Lung microvascular endothelial cell (primary cell): ENCODE data around the gene KATNAL2. TPM values are rescaled to one million over a fixed set of nuclear protein-coding genes. Genes with fewer than 3 reads are reported as not detected.
"Not testable (repeated sequence)": the region's sequence is repeated elsewhere in the genome, so short reads cannot be mapped to it uniquely, and the experiment has no call there.

ENCODE experiments used
- DNase-seq, 2 donors: peaks; one replicate each; pipeline versions ENCODE4 v3.0.0 to v3.0.0-alpha.2; 2010; ENCODE audit warnings: low read depth in 2 of 2
- total RNA-seq: library from RNA; depleted of rRNA; stranded (reverse); fragments of >200 nt; gene quantifications from 2 replicates; pipeline ENCODE4 v1.2.1, GENCODE V29; 2014

Gene KATNAL2
- total RNA-seq, 1 donor from 2014 or later = 0.40 TPM

GRCh38 chr18:47032945-47033344, 115.5 kb downstream of the KATNAL2 start:
- DNase-seq = no peak

- not testable (repeated sequence) for DNase-seq
Measured at GRCh38 chr18:47034591-47034990, 117.2 kb downstream of the KATNAL2 start.

DNA sequence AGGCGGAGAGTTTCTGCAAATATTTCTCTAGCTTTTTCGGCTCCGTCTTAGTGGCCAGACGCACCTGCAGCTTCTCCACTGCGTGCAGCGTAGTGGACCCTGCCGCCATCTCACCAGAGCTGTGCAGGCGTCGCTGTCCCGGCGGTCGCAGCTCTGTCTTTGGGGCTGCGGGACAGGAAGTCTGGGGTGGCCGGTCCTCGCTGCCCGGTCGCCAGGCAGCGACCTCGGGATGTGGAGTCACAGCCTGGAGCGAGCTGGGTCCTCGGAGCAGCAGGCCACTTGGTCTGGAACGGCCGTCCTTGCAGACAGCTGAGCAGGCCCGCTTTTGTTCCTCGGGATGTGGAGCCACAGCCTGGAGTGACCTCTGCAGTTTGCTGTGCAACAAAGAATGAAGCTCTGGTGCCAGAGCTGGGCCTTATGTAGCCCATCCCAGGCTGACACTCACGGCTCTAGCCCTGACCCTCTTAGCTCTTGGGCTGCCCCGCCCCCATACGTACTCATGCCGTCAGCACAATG, 117.8 kb downstream of the KATNAL2 start, which contains the start of gene ELOA2:
Gene ELOA2, minus strand, starts transcription at position 466 of the 516 bp plus-strand sequence. Its CDS starts 357 bp downstream, at position 109.
- no peak for DNase-seq

GRCh38 chr18:47036298-47036874, 119.0 kb downstream of the KATNAL2 start:
- peak; percentile 43 to 44 for DNase-seq

DNA sequence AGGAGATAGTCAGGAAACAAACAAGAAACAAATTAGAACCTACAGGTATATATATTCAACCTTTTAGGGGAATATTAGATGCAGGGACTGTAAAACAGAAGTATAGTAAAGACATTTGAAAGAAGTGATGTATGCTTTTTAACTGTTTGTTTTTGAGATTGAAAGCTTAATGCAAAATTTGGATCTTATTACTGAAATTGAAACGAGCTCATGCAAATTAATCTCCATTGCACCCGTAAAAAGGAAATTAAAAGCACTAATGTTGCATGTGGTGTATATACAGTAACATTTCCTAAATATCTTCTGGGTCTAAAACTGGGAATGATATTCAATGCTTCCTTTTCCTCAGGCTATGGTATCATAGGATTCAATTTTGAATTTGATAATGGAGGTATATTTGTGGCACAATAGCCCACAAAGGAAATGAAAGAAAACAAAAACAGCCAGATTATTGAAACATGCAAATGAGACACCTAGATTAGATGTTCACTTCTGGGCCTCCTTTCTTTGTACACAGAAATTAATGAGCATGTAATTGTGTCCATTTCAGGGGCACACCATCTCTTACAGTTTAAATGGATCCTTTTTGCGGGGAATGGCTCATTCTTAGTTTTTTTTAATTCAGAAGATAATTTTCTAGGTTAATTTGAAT, 119.7 kb downstream of the KATNAL2 start:
- DNase-seq = no peak

DNA sequence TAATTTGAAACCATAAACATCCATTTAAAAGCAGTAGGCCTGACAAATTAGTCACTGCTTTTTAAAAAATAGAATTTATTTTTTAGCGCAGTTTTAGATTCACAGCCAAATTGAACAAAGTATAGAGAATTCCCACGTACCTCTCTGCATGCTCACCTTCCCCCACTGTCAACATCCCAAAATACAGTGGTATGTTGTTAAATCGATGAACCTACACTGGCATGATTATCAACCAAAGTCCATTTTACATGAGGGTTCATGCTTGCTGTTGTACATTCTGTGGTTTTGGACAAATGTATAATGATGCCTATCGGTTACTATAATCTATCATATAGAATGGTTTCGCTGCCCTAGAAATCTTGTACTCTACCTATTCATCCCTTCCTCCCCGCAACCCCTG, 123.6 kb downstream of the KATNAL2 start:
- DNase-seq = no peak

- DNase-seq = peak; percentile 61 to 69
Measured at GRCh38 chr18:47050468-47050867, 133.1 kb downstream of the KATNAL2 start.

GRCh38 chr18:47054369-47054768, 137.0 kb downstream of the KATNAL2 start:
- DNase-seq = no peak

- DNase-seq = peak; percentile 12 to 15
Measured at GRCh38 chr18:47062471-47062870, 145.1 kb downstream of the KATNAL2 start.

- no peak for DNase-seq
Measured at GRCh38 chr18:47063096-47063495, 145.7 kb downstream of the KATNAL2 start.

DNA sequence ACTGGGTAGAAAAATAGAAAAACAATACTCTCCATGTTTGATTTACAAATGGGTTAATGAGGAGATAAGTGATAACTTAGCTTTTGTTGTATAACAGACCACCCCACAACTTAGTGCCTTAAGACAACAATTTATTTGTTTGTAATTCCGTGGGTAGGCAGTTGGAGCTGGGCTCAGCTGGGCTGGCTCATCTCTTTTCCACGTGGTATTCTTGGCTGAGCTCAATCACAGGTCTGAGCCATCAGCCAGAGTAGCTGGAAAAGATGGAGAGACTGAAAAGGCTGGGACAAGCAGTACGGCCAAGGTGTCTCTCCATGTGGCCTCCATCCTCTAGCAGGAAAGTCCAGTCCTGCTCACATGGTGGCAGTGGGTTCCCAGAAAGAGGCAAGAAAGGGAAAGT, 150.2 kb downstream of the KATNAL2 start:
- DNase-seq = no peak

DNA sequence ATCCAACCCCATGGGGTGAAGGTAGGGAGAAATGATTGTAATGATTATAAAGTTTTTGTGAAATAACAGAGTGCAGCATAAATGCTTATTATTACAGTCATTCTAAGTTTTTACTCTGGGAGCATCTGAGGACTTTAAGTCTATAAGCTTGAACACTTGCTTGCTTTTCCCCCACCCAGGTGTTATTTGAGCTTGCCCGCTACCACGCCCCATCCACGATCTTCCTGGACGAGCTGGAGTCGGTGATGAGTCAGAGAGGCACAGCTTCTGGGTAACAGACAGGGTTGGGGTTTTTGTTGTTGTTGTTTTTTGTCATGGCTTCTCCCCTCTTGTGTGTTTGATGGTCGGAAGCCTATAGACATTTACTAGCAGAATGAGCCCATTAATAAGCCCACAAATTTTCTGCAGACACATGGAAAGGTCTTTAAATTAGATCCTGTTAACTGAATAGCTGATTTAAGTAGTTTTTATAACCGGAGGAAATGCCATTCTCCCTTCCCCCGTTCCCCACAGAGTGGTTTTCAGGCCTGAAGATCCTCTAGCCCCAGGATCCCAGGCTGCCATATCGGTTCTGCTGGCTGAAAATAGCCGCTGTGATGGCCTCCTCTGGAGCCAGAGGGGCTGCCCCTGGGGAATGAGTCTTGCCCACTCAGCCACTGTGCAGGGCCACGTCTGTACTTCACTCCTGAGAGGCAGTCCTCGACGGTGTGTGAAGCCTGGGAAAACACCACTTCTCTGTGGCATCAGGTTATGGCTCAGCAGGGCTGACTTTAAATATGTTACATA, 157.9 kb downstream of the KATNAL2 start:
- DNase-seq = no peak

- DNase-seq = no peak
Measured at GRCh38 chr18:47077111-47077510, 159.7 kb downstream of the KATNAL2 start.

GRCh38 chr18:47080872-47081271, 163.5 kb downstream of the KATNAL2 start:
- DNase-seq = no peak

- no peak for DNase-seq
Measured at GRCh38 chr18:47081578-47081977, 164.2 kb downstream of the KATNAL2 start.

- no peak for DNase-seq
Measured at GRCh38 chr18:47087676-47088075, 170.3 kb downstream of the KATNAL2 start.

DNA sequence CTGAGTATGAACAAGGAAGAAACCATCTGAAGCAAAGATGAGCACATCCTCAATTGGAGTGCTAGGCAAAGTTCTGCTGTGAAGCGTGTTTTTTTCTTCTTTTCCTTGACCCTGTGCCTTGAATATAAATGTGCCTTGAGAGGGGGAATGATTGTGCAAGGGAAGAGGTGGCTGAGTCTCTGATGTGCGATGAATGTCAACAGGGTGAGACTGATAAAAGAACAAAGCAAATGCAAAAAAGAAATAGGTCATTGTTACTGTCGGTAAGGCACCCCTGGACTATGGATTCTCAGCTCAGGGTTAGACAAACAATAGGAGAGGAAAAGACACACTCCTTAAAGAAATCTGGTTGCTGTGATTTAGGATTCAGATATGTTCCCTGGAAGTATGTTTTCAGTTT, 178.4 kb downstream of the KATNAL2 start:
- DNase-seq = no peak

DNA sequence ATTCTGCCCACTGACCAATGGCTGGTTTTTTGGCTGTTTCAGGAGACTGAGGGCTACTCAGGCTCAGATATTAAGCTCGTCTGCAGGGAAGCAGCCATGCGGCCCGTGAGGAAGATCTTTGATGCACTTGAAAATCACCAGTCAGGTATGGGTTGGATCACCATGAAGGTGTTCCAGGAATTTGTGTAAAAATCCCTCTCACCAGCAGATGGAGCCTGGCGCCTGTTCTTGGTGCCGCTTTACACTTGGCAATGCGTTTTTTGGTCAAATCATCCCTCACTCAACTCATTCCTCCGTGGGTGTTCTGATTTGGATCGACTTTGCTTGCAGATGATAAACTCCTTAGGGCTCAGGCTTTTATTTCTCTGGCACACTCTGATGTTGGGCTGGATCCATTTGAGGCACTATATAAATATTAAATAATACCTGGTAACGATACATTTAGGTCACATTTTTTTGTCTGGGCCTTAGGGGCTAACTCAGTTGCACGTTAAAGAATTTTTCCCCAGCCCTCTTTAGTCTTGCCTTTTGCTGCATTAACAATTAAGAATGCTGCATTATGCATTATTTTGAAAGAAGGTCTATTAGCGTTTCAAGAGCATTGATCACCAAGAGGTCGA, 182.9 kb downstream of the KATNAL2 start:
- peak; percentile 55 to 69 for DNase-seq

- no peak for DNase-seq
Measured at GRCh38 chr18:47108373-47108772, 191.0 kb downstream of the KATNAL2 start.

- DNase-seq = no peak
Measured at GRCh38 chr18:47108998-47109405, 191.6 kb downstream of the KATNAL2 start.

GRCh38 chr18:47109720-47110119, 192.3 kb downstream of the KATNAL2 start:
- no peak for DNase-seq
